ENCODE measurements around the gene ARHGAP15. TPM values are rescaled to one million over a fixed set of nuclear protein-coding genes. Genes with fewer than 3 reads are reported as not detected.

ARHGAP15 gene
- total RNA-seq, 3 donors from 2014 or later (not counting 1 experiment from before 2014, with no cell fraction given), result 148 to 168 (median 165) TPM

DNA sequence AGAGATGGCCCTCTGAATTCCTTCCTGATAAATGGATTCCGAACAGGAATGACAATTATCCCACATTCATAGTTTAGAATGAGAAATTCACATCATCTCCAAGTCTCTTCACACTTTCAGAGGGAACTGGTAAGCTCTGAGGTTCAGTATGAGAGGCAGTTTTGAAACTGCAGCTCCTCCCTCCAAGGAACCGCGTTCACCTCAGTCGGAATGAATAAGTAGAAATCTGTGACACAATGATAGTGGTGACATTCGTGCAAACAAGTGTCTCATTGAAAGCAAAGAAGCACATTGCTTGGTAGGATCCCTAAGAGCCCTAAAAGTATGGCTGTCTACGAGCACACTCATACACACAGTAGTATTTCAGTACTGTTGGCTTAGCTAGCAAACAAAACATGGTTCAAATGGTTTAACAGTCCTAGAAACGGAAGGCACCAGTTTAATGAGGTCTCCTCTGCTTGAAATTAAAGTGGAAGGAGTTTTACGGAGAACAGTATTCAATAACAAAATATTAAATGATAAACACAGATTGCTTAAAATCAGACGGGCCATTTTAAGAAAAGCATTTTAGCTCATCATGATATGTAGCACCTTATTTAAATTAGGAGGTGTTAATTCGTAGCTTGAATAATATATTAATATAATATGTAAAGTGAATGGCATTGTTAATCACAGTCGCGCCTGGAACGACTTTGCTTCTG, 225.0 kb downstream of the ARHGAP15 start:
- Mint-ChIP-seq H3K36me3 (no peaks in the 10 kb centered on the region), H3K4me1 (peaks cover 11 to 27% of the 10 kb centered on the region in 2 donors), H3K27me3 (ENCODE audit: low read depth in 2 of 2) (no peaks in the 10 kb centered on the region), H3K27ac (no peak overlapping the region), H3K4me3 (no peak overlapping the region), H3K9me3 (no peaks in the 10 kb centered on the region)
- ATAC-seq (no peak), DNase-seq (no peak)
- peaks cover 2% of the 10 kb centered on the region for H3K36me3 ChIP-seq (ENCODE audit: control insufficient read depth, insufficient read depth, low read length)
- H3K4me1 ChIP-seq (ENCODE audit: control insufficient read depth, insufficient read depth, low read length), result no peaks in the 10 kb centered on the region
- H3K27ac ChIP-seq (ENCODE audit: low read length), result no peak overlapping the region
- intact Hi-C loops (cut with micrococcal nuclease), result no loop called here
- TF ChIP-seq, protein P1, sequence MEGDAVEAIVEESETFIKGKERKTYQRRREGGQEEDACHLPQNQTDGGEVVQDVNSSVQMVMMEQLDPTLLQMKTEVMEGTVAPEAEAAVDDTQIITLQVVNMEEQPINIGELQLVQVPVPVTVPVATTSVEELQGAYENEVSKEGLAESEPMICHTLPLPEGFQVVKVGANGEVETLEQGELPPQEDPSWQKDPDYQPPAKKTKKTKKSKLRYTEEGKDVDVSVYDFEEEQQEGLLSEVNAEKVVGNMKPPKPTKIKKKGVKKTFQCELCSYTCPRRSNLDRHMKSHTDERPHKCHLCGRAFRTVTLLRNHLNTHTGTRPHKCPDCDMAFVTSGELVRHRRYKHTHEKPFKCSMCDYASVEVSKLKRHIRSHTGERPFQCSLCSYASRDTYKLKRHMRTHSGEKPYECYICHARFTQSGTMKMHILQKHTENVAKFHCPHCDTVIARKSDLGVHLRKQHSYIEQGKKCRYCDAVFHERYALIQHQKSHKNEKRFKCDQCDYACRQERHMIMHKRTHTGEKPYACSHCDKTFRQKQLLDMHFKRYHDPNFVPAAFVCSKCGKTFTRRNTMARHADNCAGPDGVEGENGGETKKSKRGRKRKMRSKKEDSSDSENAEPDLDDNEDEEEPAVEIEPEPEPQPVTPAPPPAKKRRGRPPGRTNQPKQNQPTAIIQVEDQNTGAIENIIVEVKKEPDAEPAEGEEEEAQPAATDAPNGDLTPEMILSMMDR (IDR thresholded peaks at IDR 0.05), result no peak
- WGBS (ENCODE audit: insufficient coverage), result over 99% methylated on average over 11 of the region's 13 CpGs
- H3K27me3 ChIP-seq (ENCODE audit: control insufficient read depth, insufficient read depth, low read length), result no peaks in the 10 kb centered on the region
- no peak overlapping the region for H3K4me3 ChIP-seq (ENCODE audit: low read length)
- no peaks in the 10 kb centered on the region for H3K9me3 ChIP-seq (ENCODE audit: control insufficient read depth, insufficient read depth, low read length)

DNA sequence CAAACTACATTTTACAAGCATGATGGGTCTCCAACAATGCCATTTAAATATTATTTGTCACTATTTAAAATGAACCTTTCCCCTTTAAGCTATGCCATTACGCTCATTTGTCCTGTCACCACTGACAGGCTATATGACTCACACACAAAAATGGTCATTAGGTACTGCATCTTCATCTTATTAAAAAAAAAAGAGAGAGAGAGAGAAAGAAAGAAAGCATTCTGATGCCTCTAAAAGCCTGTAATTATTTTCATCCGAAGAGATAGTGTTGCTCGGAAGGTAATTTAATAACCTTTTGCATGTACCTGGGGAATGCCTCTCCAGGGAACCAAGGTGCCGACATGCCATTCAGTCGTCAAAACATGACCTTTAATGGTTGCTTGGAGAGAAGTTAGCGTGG, 226.7 kb downstream of the ARHGAP15 start:
- DNase-seq (no peak), ATAC-seq (no peak)
- H3K27ac Mint-ChIP-seq, result no peak overlapping the region
- peaks cover 15 to 30% of the 10 kb centered on the region in 2 donors for H3K4me1 Mint-ChIP-seq
- WGBS (ENCODE audit: insufficient coverage), result 95% methylated on average over 6 of the region's 6 CpGs
- H3K9me3 Mint-ChIP-seq, result no peaks in the 10 kb centered on the region
- H3K4me1 ChIP-seq (ENCODE audit: control insufficient read depth, insufficient read depth, low read length), result no peaks in the 10 kb centered on the region
- H3K36me3 Mint-ChIP-seq, result no peaks in the 10 kb centered on the region
- no peak overlapping the region for H3K4me3 Mint-ChIP-seq
- H3K4me3 ChIP-seq (ENCODE audit: low read length), result no peak overlapping the region
- no peaks in the 10 kb centered on the region for H3K27me3 ChIP-seq (ENCODE audit: control insufficient read depth, insufficient read depth, low read length)
- no peak overlapping the region for H3K27ac ChIP-seq (ENCODE audit: low read length)
- TF ChIP-seq, protein P1 (IDR thresholded peaks at IDR 0.05), result no peak
- intact Hi-C loops (cut with micrococcal nuclease), result no loop called here
- no peaks in the 10 kb centered on the region for H3K27me3 Mint-ChIP-seq (ENCODE audit: low read depth in 2 of 2)
- peaks cover 2% of the 10 kb centered on the region for H3K36me3 ChIP-seq (ENCODE audit: control insufficient read depth, insufficient read depth, low read length)
- no peaks in the 10 kb centered on the region for H3K9me3 ChIP-seq (ENCODE audit: control insufficient read depth, insufficient read depth, low read length)

DNA sequence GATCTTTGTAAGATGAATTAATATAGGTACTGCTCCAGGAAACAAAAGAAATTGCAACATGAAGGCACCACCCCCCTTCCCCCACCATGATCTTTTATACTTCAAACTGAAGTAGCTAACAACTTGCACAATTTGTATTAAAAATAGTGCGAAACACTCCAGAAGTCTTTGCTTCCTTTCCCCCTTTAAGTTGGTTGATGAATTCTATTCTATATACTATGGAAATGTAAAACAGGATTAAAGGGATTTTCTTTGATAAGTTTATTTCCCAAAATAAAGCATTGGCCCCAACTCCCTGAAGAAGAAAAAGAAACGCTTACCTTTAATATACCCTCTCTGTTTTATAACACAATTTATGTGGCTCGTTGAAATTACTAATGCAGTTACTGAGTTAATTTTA, 227.1 kb downstream of the ARHGAP15 start:
- Mint-ChIP-seq H3K27ac (no peak overlapping the region), H3K4me1 (peaks cover 15 to 26% of the 10 kb centered on the region in 2 donors), H3K4me3 (no peak overlapping the region), H3K36me3 (no peaks in the 10 kb centered on the region), H3K9me3 (no peaks in the 10 kb centered on the region), H3K27me3 (ENCODE audit: low read depth in 2 of 2) (no peaks in the 10 kb centered on the region)
- Histone ChIP-seq H3K27me3 (ENCODE audit: control insufficient read depth, insufficient read depth, low read length) (no peaks in the 10 kb centered on the region), H3K27ac (ENCODE audit: low read length) (no peak overlapping the region), H3K36me3 (ENCODE audit: control insufficient read depth, insufficient read depth, low read length) (peaks cover 2% of the 10 kb centered on the region), H3K4me1 (ENCODE audit: control insufficient read depth, insufficient read depth, low read length) (no peaks in the 10 kb centered on the region), H3K9me3 (ENCODE audit: control insufficient read depth, insufficient read depth, low read length) (no peaks in the 10 kb centered on the region), H3K4me3 (ENCODE audit: low read length) (no peak overlapping the region)
- ATAC-seq (no peak), DNase-seq (no peak)
- WGBS (ENCODE audit: insufficient coverage), result no CpG with 5 or more reads among the region's 3 CpGs
- TF ChIP-seq, protein P1 (IDR thresholded peaks at IDR 0.05), result no peak
- intact Hi-C loops (cut with micrococcal nuclease), result no loop called here

All from natural killer cell (primary cell).